ENCODE data around the gene PRSS38.

PRSS38 gene

GRCh38 chr1:227793948-227794816, 21.3 kb upstream of the PRSS38 start:
- no peak for DNase-seq

- no peak for DNase-seq
These were observed 20.7 kb upstream of the PRSS38 start for GRCh38 chr1:227794817-227795192.

- no peak for DNase-seq
These were observed 19.7 kb upstream of the PRSS38 start for GRCh38 chr1:227795732-227796131.

GRCh38 chr1:227796359-227796915, 19.0 kb upstream of the PRSS38 start:
- DNase-seq: no peak

- DNase-seq: no peak
These were observed 18.3 kb upstream of the PRSS38 start for GRCh38 chr1:227797144-227797543.

GRCh38 chr1:227797625-227798024, 17.9 kb upstream of the PRSS38 start:
- DNase-seq: no peak

- no peak for DNase-seq
These were observed 17.2 kb upstream of the PRSS38 start for GRCh38 chr1:227798078-227798802.

GRCh38 chr1:227799756-227800155, 15.7 kb upstream of the PRSS38 start:
- DNase-seq: no peak

GRCh38 chr1:227803933-227804332, 11.5 kb upstream of the PRSS38 start:
- DNase-seq: no peak

- DNase-seq: no peak
These were observed 9.8 kb upstream of the PRSS38 start for GRCh38 chr1:227805606-227806197.

GRCh38 chr1:227808566-227808965, 6.9 kb upstream of the PRSS38 start:
- no peak for DNase-seq

GRCh38 chr1:227809026-227809425, 6.4 kb upstream of the PRSS38 start:
- DNase-seq: no peak

GRCh38 chr1:227813962-227814361, 1.5 kb upstream of the PRSS38 start:
- DNase-seq: no peak

- DNase-seq: peak; percentile 2
These were observed 1.4 kb downstream of the PRSS38 start for GRCh38 chr1:227816750-227817446.

GRCh38 chr1:227823537-227823936, 8.1 kb downstream of the PRSS38 start:
- DNase-seq: no peak

GRCh38 chr1:227824204-227824603, 8.7 kb downstream of the PRSS38 start:
- no peak for DNase-seq

GRCh38 chr1:227828786-227829185, 13.3 kb downstream of the PRSS38 start:
- no peak for DNase-seq

GRCh38 chr1:227838181-227838580, 22.7 kb downstream of the PRSS38 start:
- DNase-seq: no peak

- no peak for DNase-seq
These were observed 25.6 kb downstream of the PRSS38 start for GRCh38 chr1:227841096-227841495.

GRCh38 chr1:227844320-227845146, 29.1 kb downstream of the PRSS38 start:
- no peak for DNase-seq

GRCh38 chr1:227845147-227845458, 29.6 kb downstream of the PRSS38 start:
- DNase-seq: no peak

GRCh38 chr1:227845519-227845918, 30.0 kb downstream of the PRSS38 start:
- no peak for DNase-seq
